ENCODE measurements around the gene RPS29.

DNA sequence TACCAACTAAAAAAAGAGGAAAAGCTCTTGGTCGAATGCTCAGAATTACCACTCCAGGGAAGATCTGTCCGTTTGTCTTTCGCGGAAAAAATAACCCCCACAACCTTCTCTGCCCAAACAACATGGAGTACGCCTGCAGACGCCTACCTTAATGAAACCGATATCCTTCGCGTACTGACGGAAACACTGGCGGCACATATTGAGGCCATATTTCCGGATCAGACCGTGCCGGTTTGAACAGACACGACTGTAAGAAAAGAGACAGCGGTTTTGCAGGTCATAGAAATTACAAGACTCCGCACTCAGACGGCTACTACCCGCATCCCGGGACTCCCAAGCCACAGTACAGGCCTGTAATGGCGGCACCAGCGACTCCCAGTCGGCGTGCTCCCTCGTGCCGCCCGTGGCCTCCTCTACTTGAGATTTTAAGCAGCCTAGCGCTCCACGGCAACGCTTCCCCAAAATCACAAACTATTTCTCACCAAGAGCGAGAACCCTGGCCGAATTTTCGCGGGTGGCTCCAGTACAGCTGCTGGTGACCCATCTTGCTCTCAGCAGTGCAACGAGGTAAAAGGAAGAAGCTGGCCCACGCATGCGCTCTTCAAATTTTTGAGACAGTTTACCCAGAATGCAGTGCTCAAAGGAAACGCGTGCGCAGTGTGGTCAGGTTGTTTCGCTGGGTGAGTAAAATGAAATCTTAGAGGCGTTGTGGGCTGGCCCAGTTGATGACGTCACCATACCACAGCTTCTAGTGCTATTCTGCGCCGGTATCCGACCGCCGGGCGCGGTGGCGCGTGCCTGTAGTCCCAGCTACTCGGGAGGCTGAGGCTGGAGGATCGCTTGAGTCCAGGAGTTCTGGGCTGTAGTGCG is at the start of gene RPS29:
- TF ChIP-seq, protein P1, sequence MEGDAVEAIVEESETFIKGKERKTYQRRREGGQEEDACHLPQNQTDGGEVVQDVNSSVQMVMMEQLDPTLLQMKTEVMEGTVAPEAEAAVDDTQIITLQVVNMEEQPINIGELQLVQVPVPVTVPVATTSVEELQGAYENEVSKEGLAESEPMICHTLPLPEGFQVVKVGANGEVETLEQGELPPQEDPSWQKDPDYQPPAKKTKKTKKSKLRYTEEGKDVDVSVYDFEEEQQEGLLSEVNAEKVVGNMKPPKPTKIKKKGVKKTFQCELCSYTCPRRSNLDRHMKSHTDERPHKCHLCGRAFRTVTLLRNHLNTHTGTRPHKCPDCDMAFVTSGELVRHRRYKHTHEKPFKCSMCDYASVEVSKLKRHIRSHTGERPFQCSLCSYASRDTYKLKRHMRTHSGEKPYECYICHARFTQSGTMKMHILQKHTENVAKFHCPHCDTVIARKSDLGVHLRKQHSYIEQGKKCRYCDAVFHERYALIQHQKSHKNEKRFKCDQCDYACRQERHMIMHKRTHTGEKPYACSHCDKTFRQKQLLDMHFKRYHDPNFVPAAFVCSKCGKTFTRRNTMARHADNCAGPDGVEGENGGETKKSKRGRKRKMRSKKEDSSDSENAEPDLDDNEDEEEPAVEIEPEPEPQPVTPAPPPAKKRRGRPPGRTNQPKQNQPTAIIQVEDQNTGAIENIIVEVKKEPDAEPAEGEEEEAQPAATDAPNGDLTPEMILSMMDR (IDR thresholded peaks at IDR 0.05), result no peak
- no peak for TF ChIP-seq EZH2phosphoT487 (IDR thresholded peaks at IDR 0.05)
- TF ChIP-seq EZH2 (IDR thresholded peaks at IDR 0.05), result no peak

Measured in neural progenitor cell (in vitro differentiated cells).